ENCODE data around the gene FAM240A.

- TF ChIP-seq CTCF (IDR thresholded peaks at IDR 0.05 in 4 of 5, conservative IDR thresholded peaks at IDR 0.05 in 1 of 5) (no peak), POLR2A (IDR thresholded peaks at IDR 0.05) (no peak)
Measured at GRCh38 chr3:46639221-46639620, 26.9 kb downstream of the FAM240A start.

All from gastrocnemius medialis (tissue), 4 donors.